ENCODE results near the gene KRT75.

GRCh38 chr12:52379536-52379935 lies 54.6 kb downstream of the KRT75 start:
- TF ChIP-seq EZH2 (IDR thresholded peaks at IDR 0.05; ENCODE audit: insufficient read depth, poor library complexity, severe bottlenecking): no peak
- no peak for TF ChIP-seq EZH2phosphoT487 (IDR thresholded peaks at IDR 0.05; ENCODE audit: insufficient read depth, low read depth)

All from GM23248 (cell line).